KG1 (cell line): ENCODE data around the gene ARHGAP26.

Experiments used
- DNase-seq: peaks from one replicate; lab custom pipeline; 2025; lab: John Stamatoyannopoulos, UW

ARHGAP26 gene

GRCh38 chr5:143145243-143146160, 375.3 kb downstream of the ARHGAP26 start:
- DNase-seq, result no peak

DNA sequence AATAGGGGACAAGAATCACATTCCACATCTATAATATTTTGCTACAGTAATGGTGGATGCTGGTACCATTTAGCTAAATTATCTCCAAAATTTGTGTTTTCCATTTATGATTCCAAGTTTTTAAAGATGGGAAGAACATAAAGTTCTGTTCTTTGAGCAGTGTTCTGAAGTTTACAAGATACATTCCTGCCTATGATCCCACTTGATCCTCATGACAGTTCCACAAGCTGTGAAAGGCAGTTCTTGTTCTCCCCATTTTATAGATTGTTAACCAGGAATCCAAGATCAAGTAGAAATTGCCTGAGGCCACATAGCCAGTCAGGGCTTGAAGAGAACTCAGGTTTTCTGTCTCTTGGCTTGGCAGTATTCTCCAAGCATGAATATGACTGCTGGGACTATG, 376.0 kb downstream of the ARHGAP26 start:
- DNase-seq, result no peak

- no peak for DNase-seq
Observed at GRCh38 chr5:143147383-143147782, 377.2 kb downstream of the ARHGAP26 start.

DNA sequence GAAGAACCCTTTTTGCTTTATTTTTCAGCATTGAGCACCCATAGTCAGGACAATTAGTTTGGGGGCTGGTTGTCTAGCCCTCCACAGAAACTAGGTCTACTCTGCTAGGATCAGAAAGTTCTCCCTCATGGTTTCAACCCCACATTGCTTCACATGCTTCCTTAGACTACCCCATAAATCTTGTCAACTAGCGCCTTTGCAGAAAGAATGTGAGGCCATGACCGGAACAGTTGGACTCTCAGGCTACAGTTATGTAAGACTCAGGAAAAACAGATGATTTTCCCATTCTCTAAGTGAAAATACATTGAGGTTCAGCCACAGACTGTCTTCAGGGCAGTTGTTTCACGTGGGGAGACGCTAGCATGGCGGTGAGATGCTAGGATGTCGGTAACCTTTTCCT, 377.7 kb downstream of the ARHGAP26 start:
- no peak for DNase-seq

GRCh38 chr5:143148771-143149170, 378.6 kb downstream of the ARHGAP26 start:
- DNase-seq, result no peak

- no peak for DNase-seq
Observed at GRCh38 chr5:143149759-143150158, 379.6 kb downstream of the ARHGAP26 start.

- DNase-seq, result no peak
Observed at GRCh38 chr5:143151056-143151700, 381.0 kb downstream of the ARHGAP26 start.

GRCh38 chr5:143152445-143152844, 382.3 kb downstream of the ARHGAP26 start:
- DNase-seq, result no peak

DNA sequence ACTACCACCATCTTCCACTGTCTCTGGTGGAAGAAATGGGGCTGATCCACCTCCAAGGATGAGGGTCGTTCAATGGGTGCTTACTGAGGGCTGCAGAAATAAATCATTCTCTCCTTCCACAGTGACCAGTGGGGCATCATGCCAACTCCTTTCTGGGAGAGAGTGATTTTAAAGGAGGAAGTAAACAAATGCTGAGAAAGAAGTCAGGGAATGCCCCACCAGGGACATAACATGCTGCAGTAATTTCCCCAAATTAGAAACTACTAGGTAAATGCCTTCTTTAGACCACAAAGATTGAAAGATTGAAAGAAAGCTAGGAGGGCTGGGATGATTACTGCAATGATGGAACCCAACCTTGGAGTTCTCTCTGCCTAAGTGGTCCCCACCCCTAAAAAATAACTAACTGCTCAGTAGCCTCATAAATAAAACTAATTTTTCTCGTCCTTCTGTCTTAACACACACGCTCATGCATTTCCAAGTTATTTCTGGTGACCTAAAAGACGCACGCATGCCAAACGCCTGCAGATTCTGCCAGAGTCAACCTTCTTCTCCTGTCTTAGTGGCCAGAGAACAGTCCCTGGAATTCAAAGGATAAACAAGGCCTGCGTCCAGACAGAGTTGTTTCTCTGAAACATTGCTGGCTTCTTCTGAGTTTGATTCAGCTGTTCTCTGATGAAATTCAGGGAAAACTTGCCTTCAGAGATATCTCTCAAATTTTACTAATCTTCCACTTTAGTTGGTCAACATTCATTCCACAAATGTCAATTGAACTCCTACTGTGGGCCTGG, 383.3 kb downstream of the ARHGAP26 start:
- no peak for DNase-seq

GRCh38 chr5:143154510-143155370, 384.6 kb downstream of the ARHGAP26 start:
- DNase-seq, result no peak

DNA sequence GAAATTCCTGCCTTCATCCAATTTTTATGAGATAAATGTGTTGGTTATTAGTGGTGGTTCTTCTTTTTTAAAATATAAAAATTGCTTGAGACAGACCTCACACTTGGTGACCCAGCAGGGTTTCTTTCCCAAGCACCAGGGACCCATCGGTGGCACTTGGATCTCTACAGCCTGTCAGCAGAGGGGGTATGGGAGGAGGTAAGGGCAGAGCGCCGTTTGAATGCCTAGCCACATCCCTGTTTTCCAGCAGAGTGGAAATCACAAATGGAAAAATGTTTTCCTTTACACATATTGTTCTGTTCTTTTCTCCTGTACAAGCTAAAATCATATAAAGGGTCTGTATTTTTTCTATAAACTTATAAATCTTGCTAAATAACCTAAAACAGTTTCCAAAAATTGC, 385.3 kb downstream of the ARHGAP26 start:
- DNase-seq, result no peak

DNA sequence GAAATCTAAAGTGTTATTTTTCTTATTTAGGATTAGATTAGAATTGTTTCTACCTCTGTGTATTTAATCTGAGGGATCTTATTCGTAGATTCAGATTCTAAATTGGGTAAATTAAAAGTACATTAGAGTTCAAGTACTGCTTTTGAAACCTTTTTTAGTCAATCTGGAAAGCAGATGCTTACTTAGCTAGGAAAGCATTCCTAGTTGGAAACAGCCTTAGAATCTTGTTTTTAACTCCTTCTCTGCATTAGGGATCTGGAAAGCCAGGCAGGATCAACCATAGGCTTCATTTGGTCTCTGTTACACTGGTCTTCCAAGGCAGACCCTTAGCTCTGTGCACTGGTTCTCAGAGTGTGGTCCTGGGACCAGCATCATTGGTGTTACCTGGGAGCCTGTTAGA, 385.9 kb downstream of the ARHGAP26 start:
- DNase-seq, result no peak

- DNase-seq, result no peak
Observed at GRCh38 chr5:143156572-143156971, 386.4 kb downstream of the ARHGAP26 start.

DNA sequence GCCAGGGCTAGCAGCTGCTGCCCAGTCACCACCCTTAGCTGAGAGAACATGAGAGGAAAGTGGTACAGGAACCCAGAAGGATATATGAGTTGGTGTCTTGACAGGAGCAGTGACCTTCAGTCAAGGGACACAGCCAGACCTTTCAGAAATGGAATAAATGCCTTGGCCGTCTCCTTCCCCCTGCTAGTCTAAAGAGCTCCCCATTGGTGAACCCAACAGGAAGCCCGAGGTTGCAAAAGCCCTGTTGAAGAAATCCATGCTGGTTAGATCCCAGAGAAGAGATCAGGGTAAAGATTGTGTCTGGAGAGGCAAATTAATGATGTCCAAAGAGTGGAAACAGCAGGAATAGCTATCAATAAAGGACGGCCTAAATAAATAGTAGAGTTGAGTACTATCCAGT, 388.9 kb downstream of the ARHGAP26 start:
- DNase-seq, result no peak

GRCh38 chr5:143161885-143162540, 391.8 kb downstream of the ARHGAP26 start:
- no peak for DNase-seq

DNA sequence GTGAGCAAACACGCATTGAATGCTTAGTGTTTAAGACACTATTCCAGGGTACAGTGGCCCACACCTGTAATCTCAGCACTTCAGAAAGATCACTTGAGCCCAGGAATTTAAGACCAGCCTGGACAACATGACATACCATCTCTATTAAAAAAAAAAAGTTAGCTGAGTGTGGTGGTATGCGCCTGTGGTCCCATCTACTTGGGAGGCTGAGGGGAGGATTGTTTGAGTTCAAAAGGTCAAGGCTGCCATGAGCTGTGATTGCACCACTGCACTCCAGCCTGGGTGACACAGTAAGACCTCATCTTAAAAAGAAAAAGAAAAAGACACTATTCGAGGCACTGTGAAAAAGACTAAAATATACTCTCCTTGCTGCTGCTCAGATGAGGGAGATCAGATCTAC, 392.6 kb downstream of the ARHGAP26 start:
- DNase-seq, result no peak

DNA sequence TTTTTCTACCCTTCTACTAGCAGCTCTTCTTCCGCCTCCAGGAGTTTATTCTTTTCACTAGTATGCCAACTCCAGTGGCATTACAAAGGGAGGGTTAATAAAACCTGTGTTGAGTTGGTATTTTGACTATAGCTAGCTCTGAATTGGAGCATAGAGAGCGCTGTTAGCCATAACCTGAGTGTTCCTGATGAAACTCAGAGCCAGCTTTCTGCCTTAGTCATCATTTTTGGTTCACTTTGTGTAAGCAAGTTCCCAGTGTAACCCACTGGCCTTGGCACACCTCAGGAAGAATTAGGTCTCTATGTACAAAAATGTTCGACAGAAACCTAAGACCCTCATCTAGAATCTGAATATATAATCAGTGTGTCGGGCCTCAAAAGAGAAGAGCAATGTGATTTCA, 394.4 kb downstream of the ARHGAP26 start:
- DNase-seq, result no peak

DNA sequence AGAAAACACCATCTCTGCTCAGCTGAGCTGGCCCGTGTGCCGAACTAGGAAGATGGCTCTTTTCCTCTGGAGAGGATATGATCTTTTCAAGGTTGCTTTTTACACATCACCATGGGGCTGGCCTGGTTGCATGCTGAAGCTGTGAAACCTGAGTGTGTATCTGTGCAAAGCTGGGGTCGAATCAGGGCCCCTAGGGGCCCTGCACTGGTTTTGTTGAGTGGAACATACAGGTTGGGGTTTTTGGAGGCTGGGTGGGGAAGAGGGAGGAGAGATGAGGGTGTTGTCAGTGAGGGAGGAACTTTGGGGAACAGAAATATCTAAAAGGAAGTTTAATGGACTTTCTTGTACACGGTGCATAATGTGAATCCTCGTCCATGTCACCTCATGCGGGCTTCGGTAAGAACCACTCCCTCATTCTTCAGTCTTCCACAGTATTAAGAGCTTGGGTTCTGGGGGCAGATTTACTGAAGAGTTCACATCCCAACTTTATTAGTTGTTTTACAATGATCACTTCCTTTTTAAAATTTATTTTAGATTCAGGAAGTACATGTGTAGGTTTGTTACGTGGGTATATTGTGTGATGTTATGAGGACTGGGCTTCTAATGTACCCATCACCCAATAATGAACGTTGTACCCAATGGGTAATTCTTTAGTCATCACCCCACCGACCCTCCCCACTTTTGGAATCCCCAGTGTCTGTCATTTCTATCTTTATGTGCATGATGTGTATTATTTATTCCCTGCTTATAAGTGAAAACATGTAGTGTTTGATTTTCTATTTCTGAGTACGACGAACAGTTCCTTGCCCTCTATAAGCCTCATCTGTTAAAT, 395.1 kb downstream of the ARHGAP26 start:
- DNase-seq, result no peak

DNA sequence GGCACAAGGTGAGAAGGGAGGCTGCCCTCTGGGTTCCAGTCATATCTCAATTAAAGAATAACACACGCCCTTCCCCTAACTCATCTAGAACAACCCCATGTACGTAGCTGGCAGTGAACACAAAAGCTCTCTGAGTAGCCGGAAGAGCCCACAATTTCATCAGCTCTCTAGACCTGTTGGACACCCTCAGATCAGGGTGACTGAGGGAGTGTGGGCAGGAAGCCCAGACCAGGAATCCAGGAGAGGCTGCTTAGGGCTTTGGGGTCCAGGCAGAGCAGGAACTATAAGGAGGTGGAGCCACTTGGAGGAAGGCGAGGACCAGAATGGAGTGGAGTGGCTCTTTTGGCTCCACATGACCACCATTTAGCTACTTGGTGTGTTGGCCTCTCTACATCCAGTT, 395.9 kb downstream of the ARHGAP26 start:
- DNase-seq, result no peak
